Cardiac fibroblast (primary cell): ENCODE results near the gene COG2.

Experiments
- DNase-seq, 2 donors: peaks; one replicate each; pipeline versions ENCODE4 v3.0.0 to v3.0.0-alpha.2; 2010; ENCODE audit warnings: low read depth in 2 of 2
- H3K4me3 ChIP-seq, 2 donors: replicated peaks in 1 of 2; 1 replicate in 1 of 2; 2 replicates in 1 of 2; pipeline ENCODE4 v1.5.1; 2011; ENCODE audit warnings: low read depth in 2 of 2, low read length in 2 of 2, mild to moderate bottlenecking in 2 of 2, moderate library complexity in 1 of 2
- CTCF ChIP-seq: IDR thresholded peaks from one replicate; pipeline ENCODE4 v1.5.1; 2011; ENCODE audit warnings: low read depth, mild to moderate bottlenecking, low read length, inconsistent platforms

The COG2 gene

GRCh38 chr1:230708631-230709580, 66.6 kb downstream of the COG2 start:
- peak; percentile 12 to 27 for DNase-seq

GRCh38 chr1:230709619-230710542, 67.6 kb downstream of the COG2 start:
- TF ChIP-seq CTCF: no peak
- no peak for DNase-seq
- no peak overlapping the region for H3K4me3 ChIP-seq

More at GRCh38 chr1:230708631-230709580, 66.6 kb downstream of the COG2 start:
- H3K4me3 ChIP-seq: no peak overlapping the region
- no peak for TF ChIP-seq CTCF

- DNase-seq: no peak
- TF ChIP-seq CTCF: no peak
- no peak overlapping the region for H3K4me3 ChIP-seq
These were observed 68.2 kb downstream of the COG2 start for GRCh38 chr1:230710543-230710904.

DNA sequence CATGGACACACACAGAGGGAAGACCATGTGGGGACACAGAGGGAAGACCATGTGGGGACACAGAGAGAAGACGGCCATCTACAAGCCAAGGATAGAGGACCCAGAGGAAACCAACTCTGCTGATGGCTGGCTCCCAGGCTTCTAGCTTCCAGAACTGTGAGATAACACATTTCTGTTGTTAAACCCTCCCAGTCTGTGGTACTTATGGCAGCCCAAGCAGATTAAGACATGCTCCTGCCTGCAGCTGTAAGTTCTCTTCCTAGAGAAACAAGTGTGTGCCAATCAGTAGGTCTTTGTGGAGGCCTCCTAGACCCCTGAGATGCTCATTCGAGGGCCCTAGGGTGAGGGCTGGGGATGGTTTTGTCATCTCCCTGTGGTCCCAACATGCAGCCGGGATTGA, 69.0 kb downstream of the COG2 start:
- no peak for DNase-seq
- H3K4me3 ChIP-seq: no peak overlapping the region
- no peak for TF ChIP-seq CTCF

DNA sequence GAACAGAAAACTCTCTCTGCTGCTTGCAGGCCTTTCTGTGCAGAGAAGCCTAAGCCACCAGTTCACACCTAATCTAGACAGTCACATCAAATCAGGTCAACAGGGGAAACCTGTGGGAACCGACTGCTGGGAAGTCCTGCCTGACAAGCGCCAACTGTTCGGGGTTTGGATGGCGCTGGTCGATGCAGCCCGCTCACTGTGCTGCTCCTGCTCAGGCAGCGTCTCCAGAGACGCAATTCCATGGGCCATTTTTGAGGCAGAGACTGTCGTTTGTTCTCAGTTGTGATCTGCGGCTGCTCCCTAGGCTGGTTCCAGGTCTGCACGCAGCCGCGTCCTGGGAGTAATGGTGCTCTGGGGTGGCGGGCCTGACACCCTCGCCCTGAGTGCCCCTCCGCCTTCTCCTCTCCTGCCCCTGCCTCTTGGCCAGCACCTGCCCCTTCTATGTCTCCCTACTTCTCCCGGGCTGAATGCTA, 70.2 kb downstream of the COG2 start:
- no peak for TF ChIP-seq CTCF
- no peak for DNase-seq
- H3K4me3 ChIP-seq: no peak overlapping the region

DNA sequence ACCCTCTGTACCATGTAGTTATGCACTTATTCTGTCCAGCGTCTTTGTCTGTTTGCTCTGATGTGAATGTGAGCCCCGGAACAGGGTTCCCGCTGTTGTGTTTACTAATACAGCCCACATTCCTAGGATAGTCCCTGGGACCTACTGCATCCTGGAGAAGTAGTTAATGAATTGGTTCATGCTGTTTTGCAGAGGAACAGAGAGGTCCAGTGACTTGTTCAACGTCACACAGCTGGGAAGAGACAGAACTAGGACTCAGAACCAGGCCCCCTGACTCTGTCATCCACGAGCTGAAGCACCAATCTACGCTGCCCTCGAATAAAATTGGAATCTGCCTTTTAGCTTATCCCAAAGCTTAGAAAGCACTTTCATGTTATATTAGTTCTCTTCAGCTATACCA, 70.9 kb downstream of the COG2 start:
- DNase-seq: no peak
- H3K4me3 ChIP-seq: no peak overlapping the region
- no peak for TF ChIP-seq CTCF
